GM18511 (cell line): ENCODE results near the gene SLC6A13.

Source experiments
- ATAC-seq: cut with Tn5 transposase; IDR thresholded peaks from one replicate; pipeline ENCODE4 v1.9.1; 2021; ENCODE audit warnings: mild to moderate bottlenecking, moderate library complexity; ENCODE audit not compliant: unreplicated experiment

SLC6A13 gene

GRCh38 chr12:234891-235415 is 27.7 kb downstream of the SLC6A13 start:
- ATAC-seq: no peak

- ATAC-seq: no peak
Measured at GRCh38 chr12:234019-234418, 28.6 kb downstream of the SLC6A13 start.

GRCh38 chr12:233615-233968 is 29.0 kb downstream of the SLC6A13 start:
- ATAC-seq: no peak

GRCh38 chr12:232731-233614 is 29.7 kb downstream of the SLC6A13 start:
- ATAC-seq: no peak

GRCh38 chr12:230925-231671 is 31.5 kb downstream of the SLC6A13 start:
- no peak for ATAC-seq

- no peak for ATAC-seq
Measured at GRCh38 chr12:229441-230191, 33.0 kb downstream of the SLC6A13 start.

- ATAC-seq: no peak
Measured at GRCh38 chr12:228846-229200, 33.8 kb downstream of the SLC6A13 start.

- ATAC-seq: no peak
Measured at GRCh38 chr12:227923-228845, 34.5 kb downstream of the SLC6A13 start.

- no peak for ATAC-seq
Measured at GRCh38 chr12:227286-227915, 35.2 kb downstream of the SLC6A13 start.

- ATAC-seq: no peak
Measured at GRCh38 chr12:226401-226800, 36.2 kb downstream of the SLC6A13 start.

- no peak for ATAC-seq
Measured at GRCh38 chr12:225012-225411, 37.6 kb downstream of the SLC6A13 start.

- no peak for ATAC-seq
Measured at GRCh38 chr12:224330-224729, 38.3 kb downstream of the SLC6A13 start.

- ATAC-seq: no peak
Measured at GRCh38 chr12:223841-224240, 38.8 kb downstream of the SLC6A13 start.

- ATAC-seq: no peak
Measured at GRCh38 chr12:221736-222135, 40.9 kb downstream of the SLC6A13 start.

GRCh38 chr12:220946-221550 is 41.6 kb downstream of the SLC6A13 start:
- no peak for ATAC-seq

GRCh38 chr12:220491-220890 is 42.1 kb downstream of the SLC6A13 start:
- ATAC-seq: no peak

GRCh38 chr12:219891-220352 is 42.7 kb downstream of the SLC6A13 start:
- peak; percentile 73 for ATAC-seq

- ATAC-seq: no peak
Measured at GRCh38 chr12:218728-219590, 43.7 kb downstream of the SLC6A13 start.
